GM19468 (cell line): ENCODE results near the gene FBXL17.

Experiments used
- ATAC-seq: cut with Tn5 transposase; IDR thresholded peaks from one replicate; pipeline ENCODE4 v1.9.1; 2021; ENCODE audit warnings: mild to moderate bottlenecking, moderate library complexity, moderate number of reproducible peaks; ENCODE audit not compliant: unreplicated experiment; ENCODE audit errors: extremely low read depth

The FBXL17 gene

GRCh38 chr5:108379722-108380530 is 2.0 kb downstream of the FBXL17 start:
- ATAC-seq = no peak

GRCh38 chr5:108375768-108376167 is 6.1 kb downstream of the FBXL17 start:
- no peak for ATAC-seq

GRCh38 chr5:108373426-108373825 is 8.5 kb downstream of the FBXL17 start:
- no peak for ATAC-seq

- no peak for ATAC-seq
Observed at GRCh38 chr5:108372369-108372768, 9.5 kb downstream of the FBXL17 start.

GRCh38 chr5:108371263-108371662 is 10.6 kb downstream of the FBXL17 start:
- no peak for ATAC-seq

- ATAC-seq = no peak
Observed at GRCh38 chr5:108369167-108369566, 12.7 kb downstream of the FBXL17 start.

- ATAC-seq = no peak
Observed at GRCh38 chr5:108367679-108368334, 14.1 kb downstream of the FBXL17 start.

- ATAC-seq = no peak
Observed at GRCh38 chr5:108366500-108366899, 15.4 kb downstream of the FBXL17 start.

GRCh38 chr5:108361771-108362170 is 20.1 kb downstream of the FBXL17 start:
- no peak for ATAC-seq

- ATAC-seq = no peak
Observed at GRCh38 chr5:108361239-108361638, 20.7 kb downstream of the FBXL17 start.

- no peak for ATAC-seq
Observed at GRCh38 chr5:108360280-108360679, 21.6 kb downstream of the FBXL17 start.

GRCh38 chr5:108356286-108356685 is 25.6 kb downstream of the FBXL17 start:
- ATAC-seq = no peak

GRCh38 chr5:108353087-108353486 is 28.8 kb downstream of the FBXL17 start:
- ATAC-seq = no peak

- ATAC-seq = no peak
Observed at GRCh38 chr5:108345541-108346171, 36.2 kb downstream of the FBXL17 start.

GRCh38 chr5:108344103-108344822 is 37.6 kb downstream of the FBXL17 start:
- no peak for ATAC-seq

- no peak for ATAC-seq
Observed at GRCh38 chr5:108341866-108342265, 40.0 kb downstream of the FBXL17 start.

- no peak for ATAC-seq
Observed at GRCh38 chr5:108340131-108340530, 41.8 kb downstream of the FBXL17 start.

GRCh38 chr5:108339220-108339619 is 42.7 kb downstream of the FBXL17 start:
- no peak for ATAC-seq

GRCh38 chr5:108334225-108334624 is 47.7 kb downstream of the FBXL17 start:
- ATAC-seq = no peak

- no peak for ATAC-seq
Observed at GRCh38 chr5:108326982-108327381, 54.9 kb downstream of the FBXL17 start.

GRCh38 chr5:108324886-108325285 is 57.0 kb downstream of the FBXL17 start:
- no peak for ATAC-seq
